Prostate gland (tissue), 2 donors: ENCODE measurements around the gene CBFA2T3.

Experiments
- CTCF ChIP-seq, 4 experiments: fragments of 200-600 bp in 2 of 4; fragments of 450-650 bp in 2 of 4; sonication (generic) in 2 of 4; IDR thresholded peaks; 1 replicate in 3 of 4; 2 replicates in 1 of 4; pipeline ENCODE4 v1.5.1; 2016 to 2019; ENCODE audit warnings: antibody characterized with exemption in 4 of 4, mild to moderate bottlenecking in 2 of 4, moderate library complexity in 2 of 4
- POLR2A ChIP-seq: fragments of 450-650 bp; IDR thresholded peaks from one replicate; pipeline ENCODE4 v1.6.1; 2016; ENCODE audit warnings: antibody characterized with exemption, mild to moderate bottlenecking
- POLR2AphosphoS5 ChIP-seq: sonication (generic); formaldehyde crosslinking; IDR thresholded peaks from one replicate; pipeline ENCODE4 v1.6.1; 2017; ENCODE audit warnings: antibody characterized with exemption

GRCh38 chr16:89004209-89004831 lies 27.3 kb upstream of the CBFA2T3 start:
- TF ChIP-seq POLR2A (no peak), CTCF (IDR thresholded peaks at IDR 0.05) (no peak), POLR2AphosphoS5 (no peak)
